GM18873 (cell line): ENCODE measurements around the gene SLC15A1.
"Not testable (repeated sequence)": the region's sequence is repeated elsewhere in the genome, so short reads cannot be mapped to it uniquely, and the experiment has no call there.

Experiments used
- ATAC-seq: cut with Tn5 transposase; IDR thresholded peaks from one replicate; pipeline ENCODE4 v1.9.1; 2021; ENCODE audit warnings: mild to moderate bottlenecking, moderate library complexity, moderate number of reproducible peaks; ENCODE audit not compliant: unreplicated experiment, low FRiP score

The SLC15A1 gene

GRCh38 chr13:98755729-98756128 lies 3.3 kb upstream of the SLC15A1 start:
- ATAC-seq: no peak

GRCh38 chr13:98755116-98755515 lies 2.6 kb upstream of the SLC15A1 start:
- ATAC-seq: no peak

- not testable (repeated sequence) for ATAC-seq
Measured at GRCh38 chr13:98754468-98754867, 2.0 kb upstream of the SLC15A1 start.

DNA sequence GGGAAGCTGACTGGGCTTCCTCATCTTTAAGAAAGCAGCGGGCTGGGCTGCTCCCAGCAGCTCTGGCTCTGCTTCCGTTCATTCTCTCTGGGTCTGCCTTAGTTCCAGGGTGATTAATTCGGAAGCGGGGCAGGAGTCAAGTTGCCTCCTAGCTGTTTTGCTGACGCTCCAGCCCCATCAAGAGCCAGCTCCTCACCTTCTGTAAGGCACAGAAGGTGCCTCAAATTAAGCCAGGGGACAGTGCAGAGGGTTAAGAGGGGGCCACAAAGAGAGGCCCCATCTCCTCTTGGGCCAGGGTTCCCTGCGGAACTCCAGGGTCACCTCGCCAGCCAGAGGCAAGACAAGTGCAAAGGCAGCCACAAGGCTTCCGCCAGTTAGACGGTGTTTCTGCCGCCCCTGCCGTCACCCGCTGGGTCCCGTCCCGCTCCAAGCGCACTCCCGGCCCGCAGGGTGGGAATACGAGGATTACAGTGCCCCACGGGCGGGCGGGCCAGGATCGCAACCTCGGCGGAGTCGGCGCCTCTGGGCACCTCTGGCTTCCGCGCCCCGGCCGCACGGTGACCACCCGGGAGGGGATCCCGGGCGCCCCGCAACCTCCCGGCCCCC lies 508 bp downstream of the SLC15A1 start:
- ATAC-seq: no peak

DNA sequence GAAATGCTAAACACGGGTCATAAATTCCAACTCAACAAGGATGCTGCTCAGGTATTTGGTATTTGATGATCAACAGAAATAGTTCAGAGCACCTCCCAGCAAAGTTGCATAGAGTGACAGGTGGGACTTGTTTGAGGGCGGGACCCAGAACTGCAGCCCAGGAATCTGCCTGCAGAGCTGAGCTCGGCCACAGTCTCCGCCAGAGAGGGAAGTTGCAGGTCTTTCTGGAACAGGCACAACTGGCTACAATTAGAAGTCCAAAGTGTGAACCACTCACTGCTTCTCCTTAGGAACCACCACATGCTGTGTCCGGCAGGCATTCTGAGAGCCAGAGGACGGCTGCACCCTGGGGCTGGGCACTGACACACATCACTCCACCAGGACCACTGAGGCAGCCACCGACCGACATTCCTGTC lies 1.1 kb downstream of the SLC15A1 start:
- ATAC-seq: no peak

- ATAC-seq: no peak
Measured at GRCh38 chr13:98749501-98749900, 3.0 kb downstream of the SLC15A1 start.

DNA sequence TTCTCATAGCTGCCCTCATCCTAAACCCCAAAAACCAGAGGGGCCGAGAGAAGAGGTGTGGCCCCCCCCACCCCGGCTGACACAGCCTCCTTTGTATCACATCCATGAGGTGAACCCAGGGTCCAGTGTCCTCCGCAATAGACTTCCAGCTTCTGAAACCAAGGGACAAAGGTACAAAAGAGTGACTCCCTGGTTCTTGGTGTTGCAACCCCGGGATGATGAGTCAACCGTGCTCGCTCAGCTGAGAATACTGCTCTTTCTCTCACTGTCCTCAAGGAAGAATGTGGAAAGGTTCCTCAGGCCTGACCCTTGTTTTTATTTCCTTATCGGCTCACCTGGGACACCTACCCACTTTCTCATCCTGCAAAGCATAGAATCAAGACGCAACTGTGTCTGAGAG lies 5.5 kb downstream of the SLC15A1 start:
- ATAC-seq: no peak

DNA sequence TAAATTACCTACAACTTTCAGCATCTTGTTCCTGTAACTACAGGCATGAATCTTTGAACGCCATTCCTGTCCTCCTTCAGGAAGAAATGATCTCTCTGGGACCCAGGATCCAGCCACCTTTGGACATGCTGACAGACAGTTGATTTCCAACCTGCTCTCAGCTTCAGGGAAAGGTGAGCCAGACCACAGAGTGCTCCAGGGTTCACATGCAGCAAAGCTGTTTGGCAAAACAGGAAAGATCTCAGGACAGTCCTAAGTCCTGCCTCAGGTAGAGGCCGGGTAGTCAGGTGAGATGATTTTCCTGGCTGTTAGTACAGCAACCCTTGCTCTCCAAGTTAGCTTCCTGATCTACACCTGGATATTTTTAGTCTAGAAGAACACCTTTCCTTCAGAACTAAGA lies 9.1 kb downstream of the SLC15A1 start:
- ATAC-seq: no peak

- no peak for ATAC-seq
Measured at GRCh38 chr13:98742961-98743360, 9.5 kb downstream of the SLC15A1 start.

DNA sequence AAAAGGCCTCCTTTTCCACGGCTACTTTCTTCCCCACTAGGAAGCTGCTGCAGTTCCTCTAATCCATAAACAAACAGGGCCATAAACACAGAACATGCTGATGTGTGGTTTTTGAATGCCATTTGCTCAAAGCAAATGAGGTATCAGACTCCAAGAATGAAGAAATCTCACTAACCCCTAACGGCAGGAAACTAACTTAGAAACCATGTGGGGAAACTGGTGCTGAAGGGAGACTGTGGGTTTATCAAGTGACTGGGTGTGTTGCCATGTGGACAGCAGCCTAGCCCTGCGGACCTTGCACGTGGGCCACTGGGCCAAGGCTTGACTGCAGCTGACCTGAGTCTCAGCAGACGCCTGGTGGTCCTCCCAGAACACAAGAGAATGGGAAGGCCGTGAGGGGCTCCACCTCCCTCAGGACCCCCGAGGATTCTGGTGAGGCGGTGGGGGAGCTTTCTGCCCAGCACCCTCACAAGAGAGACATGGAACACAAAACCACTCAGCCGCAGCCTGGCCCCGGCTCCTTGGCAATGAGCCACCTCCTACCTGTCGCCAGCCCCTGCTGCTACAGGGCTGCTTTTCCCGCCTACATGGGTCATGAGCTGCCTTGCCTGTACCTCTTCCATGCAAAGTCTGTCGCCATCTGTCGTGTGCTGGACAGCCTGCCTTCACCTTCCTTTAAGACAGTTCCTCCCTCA lies 10.6 kb downstream of the SLC15A1 start:
- ATAC-seq: no peak

DNA sequence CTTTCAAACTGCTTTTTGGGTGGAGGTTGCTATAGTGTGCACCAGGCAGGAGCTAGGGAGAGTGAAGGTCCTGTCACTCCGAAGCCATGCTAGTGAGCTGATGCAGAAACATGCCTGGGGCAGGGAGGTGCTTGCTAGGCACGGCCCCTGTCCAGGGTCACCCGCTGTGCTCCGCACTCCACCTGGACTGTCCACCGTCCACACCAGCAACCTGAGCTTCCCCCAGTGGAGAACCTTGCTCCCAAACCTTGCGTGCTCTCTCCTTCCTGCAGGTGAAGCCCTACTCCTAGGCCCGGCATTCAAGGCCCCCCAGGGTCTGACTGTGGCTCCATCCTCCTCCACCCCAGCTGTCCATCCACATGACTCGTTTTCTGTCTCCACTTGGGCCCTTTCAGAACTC lies 12.3 kb downstream of the SLC15A1 start:
- no peak for ATAC-seq

GRCh38 chr13:98738993-98739392 lies 13.5 kb downstream of the SLC15A1 start:
- ATAC-seq: no peak

DNA sequence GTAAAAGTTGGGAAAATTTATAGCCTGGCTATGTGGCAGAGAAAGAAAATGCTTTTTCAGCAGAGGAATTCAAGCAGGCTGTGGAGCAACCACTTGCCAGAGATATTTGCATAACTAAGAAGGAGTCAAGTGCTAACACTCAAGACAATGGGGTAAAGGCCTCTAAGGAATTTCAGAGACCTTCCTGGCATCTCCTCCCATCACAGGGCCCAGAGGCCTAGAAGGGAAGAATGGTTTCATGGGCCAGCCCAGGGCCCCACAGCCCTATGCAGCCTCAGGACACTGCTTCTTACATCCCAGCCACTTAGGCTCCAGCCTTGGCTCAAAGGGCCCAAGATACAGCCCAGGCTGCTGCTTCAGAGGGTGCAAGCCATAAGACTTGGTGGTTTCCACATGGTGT lies 14.3 kb downstream of the SLC15A1 start:
- ATAC-seq: no peak

GRCh38 chr13:98731925-98732324 lies 20.5 kb downstream of the SLC15A1 start:
- ATAC-seq: no peak

DNA sequence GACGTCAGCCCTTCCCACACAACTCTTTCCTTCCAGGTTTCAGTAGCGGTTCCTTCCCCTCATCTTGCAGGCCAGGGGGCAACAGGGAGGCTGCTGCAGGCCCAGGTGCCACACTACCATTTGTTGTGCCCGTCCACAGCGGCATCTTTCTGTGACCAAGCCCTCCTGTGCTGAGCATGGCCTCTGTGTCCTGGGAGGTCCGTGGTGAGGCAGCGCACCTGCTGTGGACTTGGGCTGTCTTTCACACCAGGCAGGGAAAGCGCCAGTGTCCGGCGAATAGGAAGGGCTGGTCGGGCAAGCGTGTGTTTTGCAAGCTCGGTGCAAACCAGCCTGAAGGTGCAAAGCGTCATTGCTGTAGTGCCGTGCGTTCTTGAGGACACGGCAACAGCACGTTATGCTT lies 21.4 kb downstream of the SLC15A1 start:
- ATAC-seq: no peak

- no peak for ATAC-seq
Measured at GRCh38 chr13:98730441-98730840, 22.0 kb downstream of the SLC15A1 start.

DNA sequence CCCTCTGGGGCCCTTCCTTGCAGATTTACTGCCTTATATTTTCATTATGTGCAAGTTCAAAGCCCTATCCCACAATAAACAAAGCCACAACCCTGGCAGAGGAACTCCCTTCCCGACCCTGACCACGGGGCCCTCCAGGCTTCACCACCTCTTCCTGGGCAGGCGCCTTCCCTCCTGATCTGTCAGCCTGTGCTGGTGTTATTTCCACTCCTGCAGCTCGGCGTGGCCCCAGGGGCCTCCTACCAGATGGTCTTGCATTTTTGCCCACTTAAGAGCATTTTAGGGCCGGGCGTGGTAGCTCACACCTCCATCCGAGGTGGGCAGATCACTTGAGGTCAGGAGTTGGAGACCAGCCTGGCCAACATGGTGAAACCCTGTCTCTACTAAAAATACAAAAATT lies 22.8 kb downstream of the SLC15A1 start:
- no peak for ATAC-seq

DNA sequence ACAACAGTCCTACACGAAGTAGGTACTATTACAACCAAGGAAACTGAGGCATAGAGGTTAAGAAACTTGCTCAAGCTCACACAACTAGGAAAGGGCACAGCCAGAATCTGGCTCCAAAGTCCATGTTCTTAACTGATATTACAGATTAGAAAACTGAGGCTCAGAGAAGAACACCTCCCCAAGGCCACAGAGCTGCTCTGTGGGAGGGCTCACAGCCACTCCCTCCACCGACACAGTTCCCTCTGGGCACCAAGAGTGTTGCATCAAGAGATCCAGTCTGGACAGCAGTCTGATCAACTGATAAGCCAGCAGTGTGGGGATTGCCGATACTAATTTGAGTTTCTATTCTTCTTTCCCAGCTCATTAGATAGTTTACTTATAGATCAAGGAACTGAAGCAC lies 29.5 kb downstream of the SLC15A1 start:
- ATAC-seq: no peak

GRCh38 chr13:98721825-98722510 lies 30.5 kb downstream of the SLC15A1 start:
- no peak for ATAC-seq

- no peak for ATAC-seq
Measured at GRCh38 chr13:98719527-98720250, 32.8 kb downstream of the SLC15A1 start.

DNA sequence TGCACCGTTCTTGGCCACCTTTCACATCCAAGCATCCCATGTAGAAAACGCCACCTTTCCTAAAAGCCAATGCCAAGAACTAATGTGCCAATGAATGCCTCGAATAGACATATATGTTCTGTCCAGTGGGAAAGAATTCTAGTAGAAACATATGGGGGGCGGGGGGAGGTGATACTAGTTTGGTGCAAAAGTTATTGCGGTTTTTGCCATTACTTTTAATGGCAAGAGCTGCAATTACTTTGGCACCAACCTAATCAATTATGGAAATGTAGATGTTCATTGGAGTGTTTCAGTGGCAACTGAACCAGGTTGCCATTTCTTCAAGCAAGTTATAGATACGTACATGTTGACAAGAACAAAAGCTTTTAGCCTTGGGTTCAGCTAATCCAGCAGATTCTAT lies 34.6 kb downstream of the SLC15A1 start:
- ATAC-seq: no peak
